Stimulated activated effector memory CD8-positive, alpha-beta T cell treated with anti-CD3 and anti-CD28 coated beads, Interleukin-12 subunit alpha, Interleukin-12 subunit beta, amount 100 ng/mL, for 72 hours (primary cell): ENCODE results near the gene FAM241A.
A peak's percentile ranks its signal among the peaks of the same experiment; 100 is the strongest.
"Not testable (repeated sequence)": the region's sequence is repeated elsewhere in the genome, so short reads cannot be mapped to it uniquely, and the experiment has no call there.

Experiments used
- ATAC-seq: fragments of 150-1000 bp; cut with Tn5 transposase; 2 replicates; pipeline ENCODE4 v1.10.0; 2021
- DNase-seq, 2 donors: peaks; one replicate each; pipeline ENCODE4 v3.0.0; 2021 to 2022; ENCODE audit warnings: low spot score in 2 of 2
- H3K27ac Mint-ChIP-seq: one replicate; pipeline ENCODE4 v1.8.0; 2022; ENCODE audit warnings: mild to moderate bottlenecking, mixed read lengths
- H3K36me3 Mint-ChIP-seq: one replicate; pipeline ENCODE4 v1.8.0; 2022; ENCODE audit warnings: mild to moderate bottlenecking, mixed read lengths
- H3K4me1 Mint-ChIP-seq: one replicate; pipeline ENCODE4 v1.8.0; 2022; ENCODE audit warnings: mixed read lengths
- H3K4me3 Mint-ChIP-seq: one replicate; pipeline ENCODE4 v1.8.0; 2022; ENCODE audit warnings: mild to moderate bottlenecking, mixed read lengths
- H3K9me3 Mint-ChIP-seq: one replicate; pipeline ENCODE4 v1.8.0; 2022; ENCODE audit warnings: mixed read lengths

The FAM241A gene

GRCh38 chr4:112208137-112209095, 63.2 kb downstream of the FAM241A start:
- not testable (repeated sequence) for H3K9me3 Mint-ChIP-seq, H3K4me3 Mint-ChIP-seq, H3K27ac Mint-ChIP-seq, ATAC-seq, H3K36me3 Mint-ChIP-seq, H3K4me1 Mint-ChIP-seq, DNase-seq

- no peak overlapping the region for H3K27ac Mint-ChIP-seq
- no peaks in the 10 kb centered on the region for H3K9me3 Mint-ChIP-seq
- no peaks in the 10 kb centered on the region for H3K36me3 Mint-ChIP-seq
- ATAC-seq, result no peak
- DNase-seq, result no peak
- no peak overlapping the region for H3K4me3 Mint-ChIP-seq
- H3K4me1 Mint-ChIP-seq, result peaks cover 6% of the 10 kb centered on the region
Measured at GRCh38 chr4:112210777-112211176, 65.5 kb downstream of the FAM241A start.

DNA sequence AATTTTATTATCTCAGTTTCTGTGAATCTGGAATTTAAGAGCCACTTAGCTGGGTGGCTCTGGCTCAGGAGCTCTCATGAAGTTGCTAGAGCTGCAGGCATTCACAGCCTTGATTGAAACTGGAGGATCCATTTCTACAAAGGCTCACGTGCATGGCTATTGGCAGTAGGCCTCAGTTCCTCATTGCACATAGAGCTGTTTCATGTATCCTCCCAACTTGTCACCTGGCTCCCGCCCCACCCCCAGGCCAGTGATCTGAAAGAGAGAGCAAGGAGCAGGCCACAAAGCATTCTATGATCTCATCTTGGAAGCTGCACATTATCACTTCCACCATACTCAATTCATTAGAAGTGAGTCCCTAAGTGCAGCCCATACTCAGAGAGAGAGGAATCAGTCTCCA, 67.8 kb downstream of the FAM241A start:
- H3K36me3 Mint-ChIP-seq, result no peaks in the 10 kb centered on the region
- H3K27ac Mint-ChIP-seq, result no peak overlapping the region
- peaks cover 6% of the 10 kb centered on the region for H3K4me1 Mint-ChIP-seq
- DNase-seq (no peak), ATAC-seq (no peak)
- H3K4me3 Mint-ChIP-seq, result no peak overlapping the region
- H3K9me3 Mint-ChIP-seq, result no peaks in the 10 kb centered on the region

DNA sequence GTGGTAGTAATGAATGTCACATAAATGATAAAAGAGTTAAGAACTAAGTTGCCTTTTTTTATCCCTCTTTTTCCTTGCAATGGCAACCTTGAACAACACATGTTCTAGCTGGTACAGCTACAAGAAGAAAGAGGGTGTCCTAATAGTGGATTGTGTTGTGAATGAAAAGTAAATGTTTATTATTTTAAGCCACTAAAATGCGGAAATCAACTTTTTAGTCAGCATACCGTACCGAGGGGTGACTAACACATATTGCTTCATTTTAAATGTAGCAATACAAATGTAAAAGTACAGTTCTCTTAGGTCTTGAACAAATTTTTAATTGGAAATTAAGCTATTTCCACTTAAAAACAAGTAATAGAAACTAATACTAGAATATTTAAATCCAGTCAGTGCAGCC, 68.6 kb downstream of the FAM241A start:
- no peak overlapping the region for H3K27ac Mint-ChIP-seq
- no peaks in the 10 kb centered on the region for H3K36me3 Mint-ChIP-seq
- ATAC-seq, result no peak

GRCh38 chr4:112214390-112215264, 69.4 kb downstream of the FAM241A start:
- peak; percentile 72 for ATAC-seq
- Mint-ChIP-seq H3K4me1 (peaks cover 6% of the 10 kb centered on the region), H3K9me3 (no peaks in the 10 kb centered on the region), H3K4me3 (no peak overlapping the region), H3K36me3 (no peaks in the 10 kb centered on the region), H3K27ac (no peak overlapping the region)
- no peak for DNase-seq

More for the DNA sequence above, 68.6 kb downstream of the FAM241A start:
- no peaks in the 10 kb centered on the region for H3K9me3 Mint-ChIP-seq
- no peak overlapping the region for H3K4me3 Mint-ChIP-seq
- H3K4me1 Mint-ChIP-seq, result peaks cover 6% of the 10 kb centered on the region
- DNase-seq, result no peak

DNA sequence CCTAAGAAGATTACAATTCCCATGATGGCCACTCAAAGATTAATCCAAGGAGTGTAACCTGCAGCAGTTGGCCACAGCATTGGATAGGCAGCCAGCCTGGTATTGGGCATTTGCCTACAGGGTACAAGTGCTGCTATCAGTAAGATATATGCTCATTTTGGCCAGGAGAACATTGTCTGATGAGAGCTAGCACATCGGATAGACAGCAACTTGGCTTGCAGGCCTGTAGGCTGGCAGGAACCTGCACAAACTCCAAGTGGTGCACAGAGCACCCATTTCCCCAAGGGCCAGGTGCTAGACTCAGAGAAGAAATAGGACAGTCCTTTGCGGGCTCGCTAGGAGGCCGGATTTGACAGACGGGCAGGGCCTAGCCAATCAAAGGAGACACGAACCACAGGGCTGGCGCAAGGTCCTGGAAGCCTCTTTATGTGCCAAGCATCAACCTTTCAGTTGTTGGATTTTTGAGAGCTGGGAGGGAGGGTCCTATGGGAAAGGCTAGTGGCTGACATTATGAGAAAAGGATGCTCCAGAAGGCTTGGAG, 74.6 kb downstream of the FAM241A start:
- no peaks in the 10 kb centered on the region for H3K36me3 Mint-ChIP-seq
- no peak for ATAC-seq

DNA sequence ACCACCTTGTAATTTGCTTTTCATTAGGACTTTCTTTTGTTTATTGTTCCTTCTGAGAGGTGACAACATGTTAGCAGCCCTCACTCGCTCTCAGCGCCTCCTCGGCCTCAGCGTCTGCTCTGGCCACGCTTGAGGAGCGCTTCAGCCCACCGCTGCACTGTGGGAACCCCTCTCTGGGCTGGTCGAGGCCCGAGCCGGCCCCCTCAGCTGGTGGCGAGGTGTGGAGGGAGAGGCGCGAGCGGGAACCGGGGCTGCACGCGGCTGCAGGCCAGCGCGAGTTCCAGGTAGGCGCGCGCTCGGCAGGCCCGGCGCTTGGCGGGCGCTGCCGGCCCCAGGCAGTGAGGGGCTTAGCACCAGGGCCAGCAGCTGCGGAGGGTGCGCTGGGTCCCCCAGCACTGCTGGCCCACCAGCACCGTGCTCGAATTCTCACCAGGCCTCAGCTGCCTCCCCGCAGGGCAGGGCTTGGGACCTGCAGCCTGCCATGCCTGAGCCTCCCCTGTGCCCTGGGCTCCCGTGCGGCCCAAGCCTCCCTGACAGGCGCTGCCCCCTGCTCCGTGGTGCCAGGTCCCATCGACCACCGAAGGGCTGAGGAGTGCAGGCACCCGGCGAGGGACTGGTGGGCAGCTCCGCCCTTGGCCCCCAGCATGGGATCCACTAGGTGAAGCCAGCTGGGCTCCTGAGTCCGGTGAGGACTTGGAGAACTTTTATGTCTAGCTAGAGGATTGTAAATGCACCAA, 77.1 kb downstream of the FAM241A start:
- DNase-seq (no peak), ATAC-seq (no peak)
- no peaks in the 10 kb centered on the region for H3K36me3 Mint-ChIP-seq
- no peak overlapping the region for H3K27ac Mint-ChIP-seq
- no peaks in the 10 kb centered on the region for H3K4me1 Mint-ChIP-seq
- no peaks in the 10 kb centered on the region for H3K9me3 Mint-ChIP-seq
- H3K4me3 Mint-ChIP-seq, result no peak overlapping the region

More for the DNA sequence above, 74.6 kb downstream of the FAM241A start:
- Mint-ChIP-seq H3K4me3 (no peak overlapping the region), H3K9me3 (no peaks in the 10 kb centered on the region), H3K27ac (no peak overlapping the region), H3K4me1 (no peaks in the 10 kb centered on the region)
- no peak for DNase-seq

DNA sequence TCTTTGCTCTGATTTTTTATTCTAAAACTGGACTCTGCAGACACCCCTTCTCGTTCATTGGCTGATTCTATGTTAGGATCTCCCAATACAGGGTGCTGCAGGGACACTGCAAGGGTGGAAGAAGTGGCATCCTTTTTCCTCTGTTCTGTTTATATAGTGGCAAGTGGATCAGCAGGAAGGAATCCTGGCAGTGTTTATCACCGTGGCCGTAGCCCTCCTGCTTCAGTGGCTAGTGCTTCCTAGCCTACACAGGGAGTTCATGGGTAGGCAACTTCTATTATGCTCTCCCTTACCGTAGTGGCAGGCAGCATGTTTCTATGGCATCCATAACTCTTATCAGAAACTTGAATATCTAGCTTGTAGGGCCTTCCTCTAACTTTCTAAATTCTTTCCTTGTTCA, 79.9 kb downstream of the FAM241A start:
- Mint-ChIP-seq H3K4me1 (no peaks in the 10 kb centered on the region), H3K4me3 (no peak overlapping the region), H3K36me3 (no peaks in the 10 kb centered on the region), H3K27ac (no peak overlapping the region), H3K9me3 (no peaks in the 10 kb centered on the region)
- DNase-seq (no peak), ATAC-seq (no peak)

DNA sequence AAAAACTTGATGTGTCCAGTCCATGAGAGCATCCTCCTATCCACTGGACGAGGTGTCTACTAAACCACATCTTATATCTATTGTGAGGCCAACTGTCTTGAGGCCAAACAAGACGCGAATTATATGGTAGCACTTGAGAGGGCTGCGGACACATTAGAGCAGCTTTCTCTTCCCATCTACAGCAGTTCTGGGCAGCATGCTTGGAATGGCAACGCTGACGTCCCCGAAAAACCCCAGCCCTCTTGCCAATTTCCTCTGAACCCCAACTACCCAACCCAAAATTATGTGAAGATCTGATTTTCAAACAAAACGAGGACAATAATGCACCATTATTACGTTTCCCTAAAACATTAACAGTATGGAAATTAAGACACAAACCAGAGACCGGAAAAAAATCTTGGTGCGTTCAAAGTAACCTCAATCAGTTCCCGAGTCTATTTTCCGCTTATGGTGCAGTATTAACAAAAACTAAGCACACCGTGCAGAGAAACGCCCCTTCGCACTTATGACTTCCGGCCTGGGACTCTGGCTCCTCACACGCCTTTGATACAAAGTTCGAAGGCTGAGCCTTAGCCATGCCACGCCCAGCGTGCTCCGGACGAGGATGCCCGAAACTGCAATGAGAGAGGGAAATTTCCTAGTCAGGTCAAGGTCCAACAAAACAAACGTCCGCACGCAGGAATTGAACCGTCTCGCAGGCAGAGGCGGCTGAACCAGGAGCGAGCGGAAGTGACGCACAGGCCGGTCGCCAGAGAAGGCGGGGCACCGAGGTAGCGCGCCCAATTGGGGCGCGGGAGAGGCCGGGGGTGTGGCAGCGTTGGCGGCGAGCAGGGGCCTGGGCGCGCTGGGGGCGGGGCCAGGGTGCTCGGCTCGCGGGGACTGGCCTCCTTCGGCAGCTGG, 85.9 kb downstream of the FAM241A start:
- Mint-ChIP-seq H3K27ac (peak overlapping the region; percentile 97), H3K4me3 (peak overlapping the region; percentile 93), H3K9me3 (no peaks in the 10 kb centered on the region), H3K36me3 (peaks cover 15% of the 10 kb centered on the region), H3K4me1 (peaks cover 17% of the 10 kb centered on the region)
- DNase-seq, result peak; percentile 94 to 98
- peak; percentile 93 for ATAC-seq

- H3K4me3 Mint-ChIP-seq, result peak within 1 kb of the TSS; percentile 93
- H3K36me3 Mint-ChIP-seq, result peaks cover 15% of the 10 kb centered on the region
- peak; percentile 80 to 96 for DNase-seq
- peaks cover 17% of the 10 kb centered on the region for H3K4me1 Mint-ChIP-seq
- peak; percentile 78 for ATAC-seq
- no peaks in the 10 kb centered on the region for H3K9me3 Mint-ChIP-seq
- H3K27ac Mint-ChIP-seq, result peak within 1 kb of the TSS; percentile 97
Measured at GRCh38 chr4:112231779-112232713, 86.8 kb downstream of the FAM241A start, which contains the start of gene AP1AR. Gene AP1AR (plus strand): TSS chr4:112231787. CDS start chr4:112232092, 305 bp downstream.

DNA sequence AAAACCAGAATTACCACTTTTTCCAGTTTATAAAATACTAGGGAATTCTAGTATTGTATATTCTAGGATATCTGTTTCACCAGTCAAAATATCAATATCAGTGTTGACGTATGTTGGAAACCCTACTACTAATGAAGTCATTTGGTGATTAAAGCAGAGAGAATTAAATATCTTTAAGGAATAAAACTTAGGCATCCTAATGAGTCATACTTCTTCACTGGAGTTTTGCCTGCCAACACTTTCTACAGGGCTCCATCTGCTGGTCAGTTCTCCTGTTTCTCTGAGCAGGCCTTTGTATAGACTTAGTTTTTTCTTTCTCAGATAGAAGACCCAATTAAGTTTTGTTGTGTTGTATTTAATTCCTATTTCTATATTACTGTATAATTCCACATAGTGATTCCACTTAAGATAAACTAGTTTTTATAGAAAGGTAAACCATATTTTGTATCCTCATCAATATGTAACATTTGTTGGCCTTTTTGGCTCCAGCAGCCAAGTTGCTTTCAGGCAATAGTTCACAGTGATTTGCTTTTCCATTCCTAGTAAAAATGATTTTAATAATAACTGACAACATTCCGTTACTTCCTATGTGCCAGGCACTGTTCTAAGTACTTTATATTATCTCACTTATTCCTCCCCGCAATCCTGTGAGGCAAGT, 89.8 kb downstream of the FAM241A start:
- Mint-ChIP-seq H3K27ac (no peak overlapping the region), H3K9me3 (no peaks in the 10 kb centered on the region), H3K4me3 (no peak overlapping the region), H3K36me3 (peaks cover 15% of the 10 kb centered on the region), H3K4me1 (peaks cover 30% of the 10 kb centered on the region)
- no peak for DNase-seq
- no peak for ATAC-seq

GRCh38 chr4:112236040-112236439, 90.8 kb downstream of the FAM241A start:
- Mint-ChIP-seq H3K4me3 (no peak overlapping the region), H3K4me1 (peaks cover 31% of the 10 kb centered on the region), H3K36me3 (peaks cover 11% of the 10 kb centered on the region), H3K27ac (no peak overlapping the region), H3K9me3 (no peaks in the 10 kb centered on the region)
- ATAC-seq (no peak), DNase-seq (no peak)

- Mint-ChIP-seq H3K4me1 (peaks cover 30% of the 10 kb centered on the region), H3K27ac (no peak overlapping the region), H3K36me3 (no peaks in the 10 kb centered on the region), H3K9me3 (no peaks in the 10 kb centered on the region), H3K4me3 (no peak overlapping the region)
- ATAC-seq (peak; percentile 68), DNase-seq (no peak)
Measured at GRCh38 chr4:112238833-112239232, 93.6 kb downstream of the FAM241A start.
